Measurements from ENCODE around the gene GDF3. TPM values are rescaled to one million over a fixed set of nuclear protein-coding genes. Genes with fewer than 3 reads are reported as not detected.

Gene GDF3
- total and polyA plus RNA-seq, 12 donors: 0.20 to 0.36 (median 0.22) TPM; not detected in 7

DNA sequence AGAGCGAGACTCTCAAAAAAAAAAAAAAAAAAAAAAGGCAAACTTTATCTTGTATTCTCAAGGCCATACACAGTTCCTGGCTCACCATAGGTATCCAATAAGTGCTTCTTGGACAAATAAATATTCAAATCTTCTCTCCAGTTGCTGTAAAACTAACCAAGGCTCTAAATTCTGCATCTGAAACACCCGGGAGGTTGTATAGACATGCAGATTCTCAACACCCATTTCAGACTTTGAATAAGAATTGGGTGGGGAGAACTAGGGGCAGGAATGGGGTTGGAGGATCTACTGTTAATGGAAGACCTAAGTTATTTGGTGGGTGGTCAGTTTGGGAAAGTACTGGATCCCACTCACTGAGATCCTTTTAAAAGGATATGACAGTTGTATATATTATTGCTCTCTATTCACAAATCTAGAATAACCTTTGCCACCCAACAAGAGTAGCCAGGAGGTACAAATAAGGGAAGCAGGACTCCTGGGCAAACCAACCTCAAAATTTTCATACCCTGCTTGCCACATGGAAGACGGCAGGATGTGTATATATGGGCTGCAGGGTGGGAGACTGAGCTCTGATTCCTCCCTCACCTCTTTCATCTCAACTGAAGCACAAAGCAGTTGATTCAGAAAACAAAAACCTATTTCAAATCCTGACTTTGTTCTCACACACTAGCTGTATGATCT is 879 bp downstream of the GDF3 start:
- WGBS, 2 donors: 62 to 66% methylated on average over 3 of the region's 3 CpGs

DNA sequence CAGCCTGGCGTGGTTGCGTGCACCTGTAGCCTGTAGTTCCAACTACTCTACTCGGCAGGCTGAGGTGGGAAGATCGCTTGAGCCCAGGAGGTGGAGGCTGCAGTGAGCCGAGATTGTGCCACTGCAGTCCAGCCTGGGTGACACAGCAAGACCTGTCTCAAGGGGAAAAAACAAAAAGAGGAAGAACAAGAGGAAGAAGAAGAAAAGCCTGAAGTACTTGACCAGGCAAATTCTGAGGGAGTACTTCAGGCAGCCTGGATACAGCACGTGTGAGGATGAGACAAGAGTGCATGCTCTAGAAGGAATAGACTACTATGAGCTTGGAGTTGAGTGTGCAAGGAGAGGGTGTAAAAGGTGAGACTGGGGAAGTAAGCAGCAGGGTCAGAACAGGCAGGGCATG is 1.8 kb downstream of the GDF3 start:
- ATAC-seq: peak in 1 of 8 donors; percentile 22
- WGBS, 2 donors: 77 to 80% methylated on average over 6 of the region's 6 CpGs

More for the DNA sequence above, 879 bp downstream of the GDF3 start:
- TF ChIP-seq, protein P1, sequence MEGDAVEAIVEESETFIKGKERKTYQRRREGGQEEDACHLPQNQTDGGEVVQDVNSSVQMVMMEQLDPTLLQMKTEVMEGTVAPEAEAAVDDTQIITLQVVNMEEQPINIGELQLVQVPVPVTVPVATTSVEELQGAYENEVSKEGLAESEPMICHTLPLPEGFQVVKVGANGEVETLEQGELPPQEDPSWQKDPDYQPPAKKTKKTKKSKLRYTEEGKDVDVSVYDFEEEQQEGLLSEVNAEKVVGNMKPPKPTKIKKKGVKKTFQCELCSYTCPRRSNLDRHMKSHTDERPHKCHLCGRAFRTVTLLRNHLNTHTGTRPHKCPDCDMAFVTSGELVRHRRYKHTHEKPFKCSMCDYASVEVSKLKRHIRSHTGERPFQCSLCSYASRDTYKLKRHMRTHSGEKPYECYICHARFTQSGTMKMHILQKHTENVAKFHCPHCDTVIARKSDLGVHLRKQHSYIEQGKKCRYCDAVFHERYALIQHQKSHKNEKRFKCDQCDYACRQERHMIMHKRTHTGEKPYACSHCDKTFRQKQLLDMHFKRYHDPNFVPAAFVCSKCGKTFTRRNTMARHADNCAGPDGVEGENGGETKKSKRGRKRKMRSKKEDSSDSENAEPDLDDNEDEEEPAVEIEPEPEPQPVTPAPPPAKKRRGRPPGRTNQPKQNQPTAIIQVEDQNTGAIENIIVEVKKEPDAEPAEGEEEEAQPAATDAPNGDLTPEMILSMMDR (IDR thresholded peaks at IDR 0.05): no peak
- H3K27me3 ChIP-seq: peaks cover 0 to 7% (median 0%) of the 10 kb centered on the region in 7 donors
- intact Hi-C loops (cut with DNase I): no loop called here
- H3K36me3 ChIP-seq: no peaks in the 10 kb centered on the region
- H3K4me1 ChIP-seq: peaks cover 0 to 19% (median 11%) of the 10 kb centered on the region in 9 donors
- ATAC-seq (peak in 1 of 8 donors; percentile 10), DNase-seq (no peak)
- no peaks in the 10 kb centered on the region for H3K9me3 ChIP-seq
- no peak overlapping the region for H3K27ac ChIP-seq
- H3K4me3 ChIP-seq: no peak overlapping the region

DNA sequence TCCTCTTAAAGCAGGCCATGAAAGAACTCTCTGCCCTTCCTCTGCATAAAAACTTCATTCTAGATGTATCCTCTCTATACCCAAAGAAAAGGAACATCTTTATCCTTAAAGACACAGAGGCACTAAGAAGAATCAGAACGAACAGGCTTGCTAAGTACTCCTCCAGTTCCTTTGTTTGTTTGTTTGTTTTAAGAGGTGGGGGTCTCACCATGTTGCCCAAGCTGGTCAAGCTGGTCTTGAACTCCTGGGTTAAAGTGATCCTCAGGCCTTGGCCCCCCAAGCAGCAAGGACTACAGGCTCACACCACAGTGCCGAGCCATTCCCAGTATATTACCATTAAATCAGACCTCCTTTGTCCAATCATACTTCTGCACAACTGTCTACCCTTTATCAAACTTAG is 14.0 kb downstream of the GDF3 start:
- no peaks in the 10 kb centered on the region for H3K9me3 ChIP-seq
- peaks cover 0 to 11% (median 0%) of the 10 kb centered on the region in 7 donors for H3K27me3 ChIP-seq
- DNase-seq (no peak), ATAC-seq (no peak)
- no peak overlapping the region for H3K4me3 ChIP-seq
- WGBS, 2 donors: 57 to 61% methylated on average over 2 of the region's 2 CpGs
- H3K4me1 ChIP-seq: peaks cover 0 to 5% (median 0%) of the 10 kb centered on the region in 9 donors
- intact Hi-C loops (cut with DNase I): no loop called here
- no peak overlapping the region for H3K27ac ChIP-seq
- no peaks in the 10 kb centered on the region for H3K36me3 ChIP-seq
- TF ChIP-seq, protein P1 (IDR thresholded peaks at IDR 0.05): no peak

More for the DNA sequence above, 1.8 kb downstream of the GDF3 start:
- H3K27ac ChIP-seq: no peak overlapping the region
- TF ChIP-seq, protein P1 (IDR thresholded peaks at IDR 0.05): no peak
- H3K4me1 ChIP-seq: peaks cover 0 to 19% (median 11%) of the 10 kb centered on the region in 9 donors
- H3K36me3 ChIP-seq: no peaks in the 10 kb centered on the region
- peaks cover 0 to 5% (median 0%) of the 10 kb centered on the region in 7 donors for H3K27me3 ChIP-seq
- H3K9me3 ChIP-seq: no peaks in the 10 kb centered on the region
- intact Hi-C loops (cut with DNase I): no loop called here
- no peak for DNase-seq
- no peak overlapping the region for H3K4me3 ChIP-seq

DNA sequence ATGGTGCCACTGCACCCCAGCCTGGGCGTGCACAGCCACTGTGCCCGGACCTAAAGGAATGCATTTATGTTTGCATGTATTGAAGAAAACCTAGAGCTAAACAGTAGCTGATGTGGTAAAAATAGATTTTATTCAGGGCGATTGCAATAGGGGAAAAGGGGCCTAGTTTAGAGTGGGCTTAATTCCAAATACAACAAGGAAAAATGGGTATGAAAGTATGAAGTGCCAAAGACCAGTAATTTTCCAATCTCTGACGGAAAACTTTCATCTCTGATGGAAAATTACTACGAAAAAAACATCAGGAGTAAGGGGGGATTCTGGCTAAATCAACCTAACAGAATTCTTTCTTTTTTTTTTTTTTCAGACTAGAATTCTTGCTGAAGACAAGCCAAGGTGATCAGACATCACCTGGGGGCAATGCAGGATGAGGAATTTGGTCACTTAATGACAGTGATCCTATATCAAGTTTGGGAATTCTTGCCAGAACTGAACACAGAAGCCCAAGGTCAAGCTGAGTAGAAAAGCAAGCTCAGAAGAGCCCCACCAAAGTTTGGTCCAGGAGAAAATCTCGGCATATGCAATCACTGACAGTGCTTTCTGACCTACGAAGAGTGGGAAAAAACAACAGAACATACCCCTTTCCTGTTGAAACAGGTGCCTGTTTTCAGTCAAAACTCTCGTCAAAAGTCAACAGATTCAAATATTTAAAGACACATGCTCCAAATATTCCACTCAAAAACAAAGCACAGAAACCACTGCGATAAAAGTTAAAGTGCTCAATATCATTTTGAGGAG is 16.1 kb downstream of the GDF3 start:
- H3K27me3 ChIP-seq: peaks cover 0 to 17% (median 6%) of the 10 kb centered on the region in 7 donors
- TF ChIP-seq, protein P1 (IDR thresholded peaks at IDR 0.05): no peak
- ATAC-seq (no peak), DNase-seq (no peak)
- H3K4me3 ChIP-seq: no peak overlapping the region
- H3K27ac ChIP-seq: no peak overlapping the region
- H3K4me1 ChIP-seq: peaks cover 0 to 5% (median 0%) of the 10 kb centered on the region in 9 donors
- no peaks in the 10 kb centered on the region for H3K9me3 ChIP-seq
- no peaks in the 10 kb centered on the region for H3K36me3 ChIP-seq
- 63 to 68% methylated on average over 9 of the region's 9 CpGs for WGBS, 2 donors
- intact Hi-C loops (cut with DNase I): loop anchor here in 6 of 10 donors (5.0 to 10.0 kb wide), 2 partner anchors 125 to 128 kb away; no protein-coding TSS in a partner anchor

Data from heart right ventricle (tissue), 16 donors.